Activated CD4-positive, alpha-beta memory T cell treated with anti-CD3 and anti-CD28 coated beads, Interleukin-2, amount 10 ng/mL, durations not matched to agents 7 days and 5 days (primary cell): ENCODE measurements around the gene RUNX1. TPM values are rescaled to one million over a fixed set of nuclear protein-coding genes. Genes with fewer than 3 reads are reported as not detected.

Source experiments
- CTCF ChIA-PET: fragments of 350-600 bp; sonication (Branson Sonifier 250); formaldehyde crosslinking; loops from one replicate; lab custom pipeline; 2021; ENCODE audit warnings: antibody characterized with exemption, inconsistent platforms; lab: Charles Lee
- POLR2A ChIA-PET: fragments of 350-600 bp; sonication (Branson Sonifier 250); formaldehyde crosslinking; loops from one replicate; lab custom pipeline; 2021; ENCODE audit warnings: antibody characterized with exemption; lab: Charles Lee
- DNase-seq: peaks from one replicate; pipeline ENCODE4 v3.0.0-alpha.2; 2020
- H3K27ac Mint-ChIP-seq: one replicate; pipeline ENCODE4 v1.8.0; 2021; ENCODE audit warnings: mild to moderate bottlenecking, mixed read lengths
- H3K27me3 Mint-ChIP-seq: one replicate; pipeline ENCODE4 v1.8.0; 2021; ENCODE audit warnings: mixed read lengths
- H3K36me3 Mint-ChIP-seq: one replicate; pipeline ENCODE4 v1.8.0; 2021; ENCODE audit warnings: low read depth, mixed read lengths
- H3K4me1 Mint-ChIP-seq: one replicate; pipeline ENCODE4 v1.8.0; 2021; ENCODE audit warnings: mixed read lengths
- H3K4me3 Mint-ChIP-seq: one replicate; pipeline ENCODE4 v1.8.0; 2021; ENCODE audit warnings: mild to moderate bottlenecking, mixed read lengths
- H3K9me3 Mint-ChIP-seq: one replicate; pipeline ENCODE4 v1.8.0; 2021; ENCODE audit warnings: mixed read lengths
- total RNA-seq, 2 experiments: library from RNA; stranded (reverse); gene quantifications; one replicate each; pipeline ENCODE4 v1.2.3, GENCODE V29; 2021

The RUNX1 gene
- 10 to 100 TPM; 53.0 to 56.3 TPM for total RNA-seq

- no peaks in the 10 kb centered on the region for H3K27me3 Mint-ChIP-seq
- H3K36me3 Mint-ChIP-seq = peaks cover 38% of the 10 kb centered on the region
- peaks cover 60% of the 10 kb centered on the region for H3K4me1 Mint-ChIP-seq
- no peaks in the 10 kb centered on the region for H3K9me3 Mint-ChIP-seq
- DNase-seq = peak; percentile 90
- ChIA-PET POLR2A (interaction anchor here (0.8 to 18.0 kb wide), 24 partner anchors 8 to 931 kb away, joined by 3 to 623 read pairs (median 10); no protein-coding TSS in a partner anchor), CTCF (interaction anchor here (1.0 to 9.9 kb wide), 13 partner anchors 20 to 791 kb away, joined by 4 to 161 read pairs (median 11); no protein-coding TSS in a partner anchor)
- peak within 1 kb of the TSS; percentile 99 for H3K27ac Mint-ChIP-seq
- peak within 1 kb of the TSS; percentile 91 for H3K4me3 Mint-ChIP-seq
Measured at GRCh38 chr21:35048706-35049617, at the start of gene RUNX1. Gene RUNX1 (minus strand): TSS chr21:35049302.

- peaks cover 10% of the 10 kb centered on the region for H3K36me3 Mint-ChIP-seq
- H3K27me3 Mint-ChIP-seq = no peaks in the 10 kb centered on the region
- peaks cover 10% of the 10 kb centered on the region for H3K9me3 Mint-ChIP-seq
- H3K4me1 Mint-ChIP-seq = peaks cover 28% of the 10 kb centered on the region
- ChIA-PET POLR2A (interaction anchor here (1.2 to 1.9 kb wide), 3 partner anchors 46 to 71 kb away, joined by 4 to 6 read pairs (median 6); no protein-coding TSS in a partner anchor), CTCF (interaction anchor here (2.5 kb wide), 1 partner anchor 47 kb away, joined by 6 read pairs; no protein-coding TSS in a partner anchor)
- no peak for DNase-seq
- no peak overlapping the region for H3K27ac Mint-ChIP-seq
- no peak overlapping the region for H3K4me3 Mint-ChIP-seq
Measured at GRCh38 chr21:35097525-35097924, 48.4 kb upstream of the RUNX1 start.

GRCh38 chr21:35096959-35097358 lies 47.9 kb upstream of the RUNX1 start:
- CTCF ChIA-PET = interaction anchor here (2.5 kb wide), 1 partner anchor 46 kb away, joined by 6 read pairs; no protein-coding TSS in a partner anchor
- Mint-ChIP-seq H3K4me1 (peaks cover 28% of the 10 kb centered on the region), H3K27ac (no peak overlapping the region), H3K9me3 (peaks cover 10% of the 10 kb centered on the region), H3K27me3 (no peaks in the 10 kb centered on the region), H3K4me3 (no peak overlapping the region), H3K36me3 (peaks cover 10% of the 10 kb centered on the region)
- no peak for DNase-seq
- POLR2A ChIA-PET = interaction anchor here (1.0 to 1.9 kb wide), 4 partner anchors 45 to 71 kb away, joined by 4 to 10 read pairs (median 6); no protein-coding TSS in a partner anchor

- Mint-ChIP-seq H3K36me3 (peaks cover 13% of the 10 kb centered on the region), H3K4me1 (peaks cover 28% of the 10 kb centered on the region), H3K4me3 (no peak overlapping the region), H3K9me3 (peaks cover 10% of the 10 kb centered on the region), H3K27me3 (peaks cover 1% of the 10 kb centered on the region), H3K27ac (no peak overlapping the region)
- DNase-seq = no peak
- ChIA-PET POLR2A (interaction anchor here (0.7 to 1.9 kb wide), 2 partner anchors 49 to 70 kb away, joined by 3 to 6 read pairs; no protein-coding TSS in a partner anchor), CTCF (interaction anchor here (1.0 to 2.5 kb wide), 2 partner anchors 45 to 206 kb away, joined by 4 to 6 read pairs; no protein-coding TSS in a partner anchor)
Measured at GRCh38 chr21:35095859-35096291, 46.8 kb upstream of the RUNX1 start.

- H3K9me3 Mint-ChIP-seq = peaks cover 10% of the 10 kb centered on the region
- H3K4me3 Mint-ChIP-seq = no peak overlapping the region
- H3K36me3 Mint-ChIP-seq = peaks cover 18% of the 10 kb centered on the region
- ChIA-PET POLR2A (no interaction called here), CTCF (no interaction called here)
- no peak for DNase-seq
- H3K4me1 Mint-ChIP-seq = peaks cover 31% of the 10 kb centered on the region
- no peak overlapping the region for H3K27ac Mint-ChIP-seq
- H3K27me3 Mint-ChIP-seq = peaks cover 7% of the 10 kb centered on the region
Measured at GRCh38 chr21:35093514-35093913, 44.4 kb upstream of the RUNX1 start.

- POLR2A ChIA-PET = no interaction called here
- Mint-ChIP-seq H3K9me3 (peaks cover 10% of the 10 kb centered on the region), H3K27ac (no peak overlapping the region), H3K4me1 (peaks cover 27% of the 10 kb centered on the region), H3K4me3 (no peak overlapping the region), H3K27me3 (peaks cover 7% of the 10 kb centered on the region), H3K36me3 (peaks cover 18% of the 10 kb centered on the region)
- no peak for DNase-seq
- CTCF ChIA-PET = no interaction called here
Measured at GRCh38 chr21:35091496-35091895, 42.4 kb upstream of the RUNX1 start.

GRCh38 chr21:35090403-35090802 lies 41.3 kb upstream of the RUNX1 start:
- H3K36me3 Mint-ChIP-seq = peaks cover 18% of the 10 kb centered on the region
- ChIA-PET CTCF (no interaction called here), POLR2A (no interaction called here)
- H3K27ac Mint-ChIP-seq = no peak overlapping the region
- H3K4me3 Mint-ChIP-seq = no peak overlapping the region
- DNase-seq = no peak
- peaks cover 10% of the 10 kb centered on the region for H3K9me3 Mint-ChIP-seq
- H3K27me3 Mint-ChIP-seq = peaks cover 7% of the 10 kb centered on the region
- H3K4me1 Mint-ChIP-seq = peaks cover 19% of the 10 kb centered on the region

- Mint-ChIP-seq H3K4me1 (peaks cover 13% of the 10 kb centered on the region), H3K9me3 (peaks cover 4% of the 10 kb centered on the region), H3K4me3 (no peak overlapping the region), H3K27me3 (peaks cover 7% of the 10 kb centered on the region), H3K27ac (no peak overlapping the region), H3K36me3 (peaks cover 7% of the 10 kb centered on the region)
- POLR2A ChIA-PET = interaction anchor here (0.6 kb wide), 1 partner anchor 762 kb away, joined by 3 read pairs; no protein-coding TSS in a partner anchor
- CTCF ChIA-PET = interaction anchor here (1.1 kb wide), 1 partner anchor 37 kb away, joined by 4 read pairs; no protein-coding TSS in a partner anchor
- no peak for DNase-seq
Measured at GRCh38 chr21:35088319-35088771, 39.2 kb upstream of the RUNX1 start.

GRCh38 chr21:35086357-35086756 lies 37.3 kb upstream of the RUNX1 start:
- H3K4me3 Mint-ChIP-seq = no peak overlapping the region
- no peak overlapping the region for H3K27ac Mint-ChIP-seq
- H3K4me1 Mint-ChIP-seq = peaks cover 13% of the 10 kb centered on the region
- ChIA-PET POLR2A (interaction anchor here (1.5 kb wide), 1 partner anchor 35 kb away, joined by 4 read pairs; no protein-coding TSS in a partner anchor), CTCF (no interaction called here)
- H3K9me3 Mint-ChIP-seq = peaks cover 4% of the 10 kb centered on the region
- peaks cover 10% of the 10 kb centered on the region for H3K36me3 Mint-ChIP-seq
- peaks cover 10% of the 10 kb centered on the region for H3K27me3 Mint-ChIP-seq
- DNase-seq = no peak

GRCh38 chr21:35084869-35085268 lies 35.8 kb upstream of the RUNX1 start:
- H3K36me3 Mint-ChIP-seq = peaks cover 6% of the 10 kb centered on the region
- ChIA-PET CTCF (no interaction called here), POLR2A (no interaction called here)
- H3K4me1 Mint-ChIP-seq = peaks cover 13% of the 10 kb centered on the region
- H3K9me3 Mint-ChIP-seq = peaks cover 4% of the 10 kb centered on the region
- no peak overlapping the region for H3K27ac Mint-ChIP-seq
- no peak overlapping the region for H3K4me3 Mint-ChIP-seq
- H3K27me3 Mint-ChIP-seq = peaks cover 8% of the 10 kb centered on the region
- DNase-seq = no peak

GRCh38 chr21:35083246-35083645 lies 34.1 kb upstream of the RUNX1 start:
- POLR2A ChIA-PET = no interaction called here
- Mint-ChIP-seq H3K4me1 (peaks cover 5% of the 10 kb centered on the region), H3K4me3 (no peak overlapping the region), H3K36me3 (peaks cover 3% of the 10 kb centered on the region), H3K27me3 (peaks cover 5% of the 10 kb centered on the region), H3K27ac (no peak overlapping the region), H3K9me3 (peaks cover 4% of the 10 kb centered on the region)
- no peak for DNase-seq
- CTCF ChIA-PET = no interaction called here

GRCh38 chr21:35081861-35082260 lies 32.8 kb upstream of the RUNX1 start:
- ChIA-PET POLR2A (no interaction called here), CTCF (no interaction called here)
- no peak for DNase-seq
- no peaks in the 10 kb centered on the region for H3K4me1 Mint-ChIP-seq
- peaks cover 3% of the 10 kb centered on the region for H3K36me3 Mint-ChIP-seq
- H3K27ac Mint-ChIP-seq = no peak overlapping the region
- peaks cover 5% of the 10 kb centered on the region for H3K27me3 Mint-ChIP-seq
- H3K4me3 Mint-ChIP-seq = no peak overlapping the region
- peaks cover 4% of the 10 kb centered on the region for H3K9me3 Mint-ChIP-seq

GRCh38 chr21:35079181-35079580 lies 30.1 kb upstream of the RUNX1 start:
- Mint-ChIP-seq H3K4me3 (no peak overlapping the region), H3K4me1 (peaks cover 8% of the 10 kb centered on the region), H3K27me3 (peaks cover 5% of the 10 kb centered on the region), H3K36me3 (peaks cover 3% of the 10 kb centered on the region), H3K9me3 (peaks cover 4% of the 10 kb centered on the region), H3K27ac (no peak overlapping the region)
- no peak for DNase-seq
- POLR2A ChIA-PET = no interaction called here
- CTCF ChIA-PET = no interaction called here
